Stimulated activated CD4-positive, alpha-beta T cell treated with anti-CD3 and anti-CD28 coated beads, Interleukin-4, amount 100 ng/mL, for 1 hour (primary cell): ENCODE data around the gene RBM43.
"Not testable (repeated sequence)": the region's sequence is repeated elsewhere in the genome, so short reads cannot be mapped to it uniquely, and the experiment has no call there.

Source experiments
- DNase-seq: peaks from one replicate; pipeline ENCODE4 v3.0.0-alpha.2; 2020

The RBM43 gene

GRCh38 chr2:151261231-151261976 lies at the start of gene RBM43:
RBM43 (minus strand) TSS chr2:151261863; CDS start chr2:151261727, 136 bp downstream.
- DNase-seq: peak; percentile 74

- DNase-seq: not testable (repeated sequence)
Measured at GRCh38 chr2:151310313-151310712, 48.6 kb upstream of the RBM43 start.

GRCh38 chr2:151306621-151307020 lies 45.0 kb upstream of the RBM43 start:
- no peak for DNase-seq

DNA sequence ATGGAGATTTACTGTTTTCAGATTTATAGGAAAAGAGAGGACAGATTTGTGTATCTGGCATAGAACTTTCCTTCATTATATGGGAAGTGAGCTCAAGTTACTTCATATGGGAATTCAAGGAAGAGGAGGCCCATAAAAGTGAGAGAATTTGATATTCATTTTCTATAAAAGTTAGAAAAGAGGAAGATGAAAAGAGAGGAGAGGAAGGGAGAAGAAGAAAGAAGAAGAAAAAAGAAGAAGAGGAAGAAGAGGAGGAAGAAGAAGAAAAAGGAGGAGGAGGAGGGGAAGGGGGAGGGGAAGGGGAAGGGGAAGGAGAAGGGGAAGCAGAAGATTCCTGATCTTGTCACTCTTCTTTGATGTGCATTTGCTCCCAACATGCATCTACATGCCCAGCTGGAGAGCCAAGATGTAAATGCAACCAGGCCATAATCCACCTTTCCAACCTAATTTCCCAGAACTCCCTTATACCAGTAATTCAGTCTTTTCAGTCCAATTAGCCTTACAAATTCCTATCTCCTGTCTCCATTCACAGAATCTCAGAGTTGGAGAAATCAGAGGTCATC lies 43.5 kb upstream of the RBM43 start:
- DNase-seq: no peak

DNA sequence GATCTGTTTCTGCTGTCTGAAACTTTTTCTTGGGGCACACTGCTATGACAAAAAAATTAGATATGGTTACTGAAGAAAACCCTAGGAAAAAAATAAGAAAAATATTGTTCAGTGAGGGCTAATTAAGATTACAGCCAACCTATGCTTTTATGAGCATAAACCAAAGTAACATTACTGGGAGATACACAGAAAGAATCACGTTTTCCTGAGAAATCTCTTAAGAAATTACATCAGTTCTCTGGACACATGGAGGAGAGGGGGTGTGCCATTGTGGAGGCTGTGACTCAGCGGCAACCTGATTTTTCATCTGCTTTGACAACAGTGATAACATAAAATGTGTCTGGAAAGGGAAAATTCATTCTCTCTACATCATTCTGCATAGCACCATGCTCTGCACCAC lies 41.2 kb upstream of the RBM43 start:
- no peak for DNase-seq

GRCh38 chr2:151302404-151302803 lies 40.7 kb upstream of the RBM43 start:
- DNase-seq: no peak

- no peak for DNase-seq
Measured at GRCh38 chr2:151299920-151300539, 38.4 kb upstream of the RBM43 start.

GRCh38 chr2:151297882-151298281 lies 36.2 kb upstream of the RBM43 start:
- no peak for DNase-seq

- not testable (repeated sequence) for DNase-seq
Measured at GRCh38 chr2:151295926-151296325, 34.3 kb upstream of the RBM43 start.

- no peak for DNase-seq
Measured at GRCh38 chr2:151292546-151292945, 30.9 kb upstream of the RBM43 start.

GRCh38 chr2:151292141-151292540 lies 30.5 kb upstream of the RBM43 start:
- DNase-seq: no peak

GRCh38 chr2:151291224-151291623 lies 29.6 kb upstream of the RBM43 start:
- no peak for DNase-seq

GRCh38 chr2:151289972-151290866 lies 28.6 kb upstream of the RBM43 start:
- no peak for DNase-seq

GRCh38 chr2:151287513-151288250 lies 26.0 kb upstream of the RBM43 start:
- no peak for DNase-seq

GRCh38 chr2:151282401-151282800 lies 20.7 kb upstream of the RBM43 start:
- no peak for DNase-seq

- DNase-seq: no peak
Measured at GRCh38 chr2:151280271-151280670, 18.6 kb upstream of the RBM43 start.

DNA sequence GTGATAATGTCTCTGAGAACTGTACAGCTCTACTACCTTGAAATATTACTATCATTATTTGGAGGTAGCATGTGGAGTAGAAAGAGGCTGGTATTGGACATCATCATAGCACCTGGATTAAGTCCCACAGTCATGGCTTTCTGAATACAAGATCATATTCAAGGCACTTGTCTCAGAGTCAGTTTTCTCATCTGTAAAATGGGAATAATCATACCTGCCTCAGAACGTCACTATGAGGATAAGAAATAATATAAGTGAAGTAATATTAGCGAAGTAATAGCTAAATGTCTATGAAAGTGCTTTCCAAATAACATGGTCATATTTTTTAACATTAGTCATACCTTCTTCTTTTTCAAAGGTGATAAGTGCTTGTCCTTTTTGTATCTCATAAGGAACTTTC lies 16.8 kb upstream of the RBM43 start:
- DNase-seq: no peak

DNA sequence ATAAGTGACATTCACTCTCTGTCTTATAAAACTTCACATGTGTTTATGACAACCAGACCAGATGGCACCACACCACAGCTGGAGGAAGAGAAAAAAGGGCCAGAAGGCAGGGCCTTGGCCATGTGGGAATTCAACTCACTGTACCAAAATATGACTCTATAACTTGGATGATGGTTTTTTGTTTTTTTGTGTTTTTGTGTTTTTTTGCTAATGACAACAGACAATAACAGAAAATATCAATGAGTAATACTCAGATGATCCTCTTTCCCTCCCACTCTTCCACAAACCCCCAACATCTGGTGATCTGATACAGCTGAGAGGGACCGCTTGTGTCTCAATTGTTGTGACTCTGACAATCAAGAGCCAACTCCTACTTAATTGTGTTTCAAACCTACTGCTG lies 15.4 kb upstream of the RBM43 start:
- DNase-seq: no peak

DNA sequence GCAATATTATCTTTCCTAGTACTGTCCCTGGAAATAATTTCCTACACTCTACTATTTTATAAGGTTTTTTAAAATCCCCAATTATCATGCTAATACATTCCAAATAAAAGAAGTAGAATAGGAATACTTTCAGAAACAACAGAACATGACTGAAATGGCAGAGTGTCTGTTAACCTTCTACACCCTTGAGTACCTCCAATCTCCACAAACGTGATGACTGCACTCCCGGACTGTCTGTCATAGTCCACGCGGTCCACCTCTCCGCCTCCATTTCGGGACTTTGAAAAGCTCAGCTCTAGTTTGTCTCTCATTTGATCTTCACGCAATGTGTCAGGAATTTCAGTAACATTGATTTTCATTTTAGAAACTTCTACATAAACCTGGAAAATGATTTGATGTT lies 13.6 kb upstream of the RBM43 start:
- DNase-seq: no peak

GRCh38 chr2:151271824-151272223 lies 10.2 kb upstream of the RBM43 start:
- DNase-seq: no peak

DNA sequence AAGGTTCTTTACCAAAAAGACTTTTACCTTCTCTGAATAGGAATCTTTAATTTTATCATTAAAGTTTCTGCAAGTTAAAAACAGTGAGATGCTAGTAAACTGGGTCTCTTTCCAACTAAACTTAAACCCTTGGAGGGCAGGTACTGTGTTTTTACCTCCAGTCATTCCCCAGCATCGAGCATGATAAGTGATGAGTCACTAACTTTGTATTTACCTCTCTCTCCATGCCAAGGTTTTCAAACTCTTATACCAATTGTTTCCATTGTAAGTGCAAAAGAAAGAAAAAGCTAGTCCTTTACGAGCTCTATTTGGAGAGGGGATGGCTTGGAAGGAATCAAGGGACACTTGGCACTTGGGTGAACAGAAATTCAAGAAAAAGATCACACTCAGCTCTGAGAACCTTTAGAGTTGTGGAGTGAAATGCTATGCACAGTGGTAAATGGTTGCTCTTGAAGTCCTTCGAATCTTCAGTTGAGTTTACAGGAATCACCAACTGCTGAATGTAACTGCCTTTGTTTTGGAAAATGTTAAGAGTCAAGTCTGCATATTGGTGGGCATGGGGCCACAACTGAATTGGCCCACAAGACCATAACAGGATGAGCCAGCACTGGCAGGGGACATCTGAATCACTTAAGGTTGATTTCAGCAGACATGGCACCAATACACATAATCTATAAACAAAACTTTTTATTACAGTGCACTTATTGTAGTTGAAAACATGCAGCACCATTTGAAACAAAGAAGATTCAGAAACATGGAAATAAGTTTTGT lies 8.3 kb upstream of the RBM43 start:
- DNase-seq: no peak

GRCh38 chr2:151268085-151268484 lies 6.4 kb upstream of the RBM43 start:
- DNase-seq: no peak
